ENCODE data around the gene IQGAP3.

The IQGAP3 gene

GRCh38 chr1:156491151-156491949 is 81.0 kb downstream of the IQGAP3 start:
- Mint-ChIP-seq H3K36me3 (ENCODE audit: low read depth) (peaks cover 6% of the 10 kb centered on the region), H3K4me1 (peaks cover 97% of the 10 kb centered on the region), H3K27me3 (ENCODE audit: low read depth) (no peaks in the 10 kb centered on the region), H3K9me3 (no peaks in the 10 kb centered on the region), H3K4me3 (peak overlapping the region in 2 of 3 experiments; percentile 61 to 73), H3K27ac (peak overlapping the region; percentile 43 to 80 (median 51))
- no peak for TF ChIP-seq CTCF (IDR thresholded peaks at IDR 0.05; ENCODE audit: unreplicated experiment in 3 of 3)

GRCh38 chr1:156490401-156491032 is 81.8 kb downstream of the IQGAP3 start:
- H3K27me3 Mint-ChIP-seq (ENCODE audit: low read depth) = no peaks in the 10 kb centered on the region
- peak overlapping the region; percentile 43 to 80 (median 79) for H3K27ac Mint-ChIP-seq
- H3K4me3 Mint-ChIP-seq = peak overlapping the region; percentile 57 to 73 (median 71)
- H3K4me1 Mint-ChIP-seq = peaks cover 90% of the 10 kb centered on the region
- no peaks in the 10 kb centered on the region for H3K9me3 Mint-ChIP-seq
- TF ChIP-seq CTCF (IDR thresholded peaks at IDR 0.05; ENCODE audit: unreplicated experiment in 3 of 3) = peak in 2 of 3 experiments; percentile 17 to 19
- H3K36me3 Mint-ChIP-seq (ENCODE audit: low read depth) = peaks cover 8% of the 10 kb centered on the region

GRCh38 chr1:156489935-156490293 is 82.5 kb downstream of the IQGAP3 start:
- no peak for TF ChIP-seq CTCF (IDR thresholded peaks at IDR 0.05; ENCODE audit: unreplicated experiment in 3 of 3)
- Mint-ChIP-seq H3K36me3 (ENCODE audit: low read depth) (peaks cover 5% of the 10 kb centered on the region), H3K27me3 (ENCODE audit: low read depth) (no peaks in the 10 kb centered on the region), H3K9me3 (no peaks in the 10 kb centered on the region), H3K4me1 (peaks cover 84% of the 10 kb centered on the region), H3K4me3 (peak overlapping the region; percentile 57 to 73 (median 71)), H3K27ac (peak overlapping the region; percentile 43 to 80 (median 79))

- TF ChIP-seq CTCF (IDR thresholded peaks at IDR 0.05; ENCODE audit: unreplicated experiment in 3 of 3) = no peak
- Mint-ChIP-seq H3K4me3 (peak overlapping the region; percentile 57 to 77 (median 72)), H3K4me1 (peaks cover 80% of the 10 kb centered on the region), H3K27me3 (ENCODE audit: low read depth) (no peaks in the 10 kb centered on the region), H3K36me3 (ENCODE audit: low read depth) (peaks cover 4% of the 10 kb centered on the region), H3K9me3 (no peaks in the 10 kb centered on the region), H3K27ac (peak overlapping the region; percentile 80 to 93 (median 88))
Measured at GRCh38 chr1:156489166-156489934, 83.0 kb downstream of the IQGAP3 start.

- TF ChIP-seq CTCF (IDR thresholded peaks at IDR 0.05; ENCODE audit: unreplicated experiment in 3 of 3) = no peak
- Mint-ChIP-seq H3K4me3 (peak overlapping the region in 2 of 3 experiments; percentile 46 to 77), H3K4me1 (peaks cover 79% of the 10 kb centered on the region), H3K27ac (peak overlapping the region; percentile 24 to 88 (median 80)), H3K27me3 (ENCODE audit: low read depth) (no peaks in the 10 kb centered on the region), H3K36me3 (ENCODE audit: low read depth) (peaks cover 4% of the 10 kb centered on the region), H3K9me3 (no peaks in the 10 kb centered on the region)
Measured at GRCh38 chr1:156488566-156489165, 83.7 kb downstream of the IQGAP3 start.

Measured in nephron (organoid).